Dedifferentiated amniotic fluid mesenchymal stem cell (primary cell): ENCODE results near the gene OSCP1.
"Not testable (repeated sequence)": the region's sequence is repeated elsewhere in the genome, so short reads cannot be mapped to it uniquely, and the experiment has no call there.

ENCODE experiments used
- DNase-seq: peaks from one replicate; pipeline ENCODE4 v3.0.0-alpha.2; 2016; ENCODE audit errors: extremely low spot score

OSCP1 gene, protein sequence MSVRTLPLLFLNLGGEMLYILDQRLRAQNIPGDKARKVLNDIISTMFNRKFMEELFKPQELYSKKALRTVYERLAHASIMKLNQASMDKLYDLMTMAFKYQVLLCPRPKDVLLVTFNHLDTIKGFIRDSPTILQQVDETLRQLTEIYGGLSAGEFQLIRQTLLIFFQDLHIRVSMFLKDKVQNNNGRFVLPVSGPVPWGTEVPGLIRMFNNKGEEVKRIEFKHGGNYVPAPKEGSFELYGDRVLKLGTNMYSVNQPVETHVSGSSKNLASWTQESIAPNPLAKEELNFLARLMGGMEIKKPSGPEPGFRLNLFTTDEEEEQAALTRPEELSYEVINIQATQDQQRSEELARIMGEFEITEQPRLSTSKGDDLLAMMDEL

DNA sequence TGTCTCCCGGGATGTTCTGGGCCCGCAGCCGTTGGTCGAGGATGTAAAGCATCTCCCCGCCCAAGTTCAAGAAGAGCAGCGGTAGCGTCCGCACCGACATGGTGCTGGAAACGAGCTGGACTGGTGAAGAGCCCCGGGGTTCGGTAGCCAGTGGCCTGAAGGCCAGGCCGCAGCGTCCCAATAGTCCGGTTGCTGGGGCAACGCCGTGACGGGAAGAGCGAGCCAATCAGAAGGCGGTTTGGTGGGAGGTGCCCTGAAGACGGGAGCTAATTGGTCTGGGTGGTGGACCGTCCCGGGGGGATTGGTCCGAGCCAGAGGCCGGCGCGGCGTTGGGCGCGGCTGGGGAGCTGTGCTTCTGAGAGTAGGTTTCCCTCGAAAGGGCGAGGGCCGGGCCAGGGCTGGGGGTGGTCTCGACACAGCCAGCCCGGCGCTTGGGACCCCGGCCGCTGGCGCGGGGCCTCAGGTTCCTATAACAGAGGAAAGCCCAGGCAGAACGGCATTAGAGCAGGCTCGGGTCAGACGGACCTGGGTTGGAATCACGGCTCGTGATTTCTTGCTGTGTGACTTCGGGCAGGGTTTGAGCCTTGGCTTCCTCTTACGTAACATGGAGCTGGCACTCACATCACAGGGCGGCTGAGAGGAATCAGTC lies at the start of gene OSCP1:
TSS of gene OSCP1 (minus strand) at position 182 of the 649 bp plus-strand sequence. CDS start at position 100, 82 bp downstream.
- peak; percentile 96 for DNase-seq

DNA sequence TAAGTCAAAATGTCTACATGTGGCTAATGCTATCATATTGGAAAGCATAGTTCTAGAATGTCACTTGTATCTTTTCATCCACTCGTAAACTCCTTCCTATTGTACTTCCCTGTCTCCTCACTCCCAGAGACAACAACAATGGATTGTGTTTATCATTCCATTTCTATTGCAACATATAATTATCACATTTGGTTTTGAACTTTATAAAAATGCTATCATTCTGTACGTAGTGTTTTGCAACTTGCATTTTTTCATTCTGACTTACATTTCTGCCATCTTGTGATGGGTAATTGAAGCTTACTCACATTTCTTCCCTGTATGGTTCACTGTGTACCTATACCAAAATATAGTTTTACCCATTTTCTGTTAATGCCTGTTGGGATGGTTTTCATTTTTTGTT lies 47.0 kb upstream of the OSCP1 start:
- no peak for DNase-seq

DNA sequence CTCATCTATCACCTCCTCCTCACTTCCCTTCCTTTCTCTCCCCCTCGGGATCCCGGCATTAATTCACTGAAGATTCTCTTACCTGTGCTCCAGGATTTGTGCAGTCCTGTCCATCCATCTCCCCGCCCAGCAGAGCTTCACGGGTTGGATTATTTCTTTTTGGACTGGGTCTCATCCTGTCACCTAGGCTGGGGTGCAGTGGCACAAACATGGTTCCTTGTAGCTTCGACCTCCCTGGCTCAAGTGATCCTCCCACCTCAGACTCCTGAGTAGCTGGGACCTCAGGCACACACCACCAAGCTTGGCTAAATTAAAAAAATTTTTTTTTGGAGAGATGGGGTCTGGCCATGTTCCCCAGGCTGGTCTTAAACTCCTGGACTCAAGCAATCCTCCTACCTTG lies 44.7 kb upstream of the OSCP1 start:
- no peak for DNase-seq

DNA sequence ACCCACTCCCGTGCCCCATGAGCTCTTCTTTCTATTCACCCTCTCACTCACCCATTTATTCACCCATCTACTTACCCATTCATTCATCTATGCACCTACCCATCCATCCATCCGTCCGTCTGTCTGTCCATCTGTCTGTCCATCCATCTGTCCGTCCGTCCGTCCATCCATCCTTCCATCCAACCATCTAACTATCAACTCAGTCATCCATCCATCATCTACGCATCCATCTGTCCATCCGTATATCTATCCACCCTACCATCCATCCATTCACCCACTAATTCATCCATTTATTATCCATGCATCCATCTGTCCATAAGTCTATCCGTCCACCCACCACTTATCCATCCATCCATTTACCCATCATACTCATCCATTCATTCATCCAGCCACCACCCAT lies 43.3 kb upstream of the OSCP1 start:
- DNase-seq: no peak

DNA sequence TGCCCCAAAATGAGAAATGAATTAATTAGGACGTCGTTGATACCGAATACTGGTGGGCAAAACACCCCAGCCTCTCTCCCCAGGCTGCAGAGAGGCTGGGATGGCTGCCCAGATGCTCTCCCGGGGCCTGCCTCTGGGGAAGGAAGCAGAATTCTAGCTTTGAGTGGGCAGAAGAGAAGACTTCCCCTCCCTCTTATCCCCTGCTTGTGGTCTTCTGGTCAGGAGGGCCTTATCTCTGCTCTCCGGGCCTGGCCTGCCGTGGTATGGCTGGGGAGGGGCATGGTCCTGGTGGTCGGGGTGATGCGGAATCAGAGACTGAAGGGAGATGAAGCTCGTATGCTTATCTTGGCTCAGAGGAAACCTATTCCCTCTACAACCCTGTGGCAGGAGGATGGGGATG lies 42.2 kb upstream of the OSCP1 start:
- DNase-seq: no peak

DNA sequence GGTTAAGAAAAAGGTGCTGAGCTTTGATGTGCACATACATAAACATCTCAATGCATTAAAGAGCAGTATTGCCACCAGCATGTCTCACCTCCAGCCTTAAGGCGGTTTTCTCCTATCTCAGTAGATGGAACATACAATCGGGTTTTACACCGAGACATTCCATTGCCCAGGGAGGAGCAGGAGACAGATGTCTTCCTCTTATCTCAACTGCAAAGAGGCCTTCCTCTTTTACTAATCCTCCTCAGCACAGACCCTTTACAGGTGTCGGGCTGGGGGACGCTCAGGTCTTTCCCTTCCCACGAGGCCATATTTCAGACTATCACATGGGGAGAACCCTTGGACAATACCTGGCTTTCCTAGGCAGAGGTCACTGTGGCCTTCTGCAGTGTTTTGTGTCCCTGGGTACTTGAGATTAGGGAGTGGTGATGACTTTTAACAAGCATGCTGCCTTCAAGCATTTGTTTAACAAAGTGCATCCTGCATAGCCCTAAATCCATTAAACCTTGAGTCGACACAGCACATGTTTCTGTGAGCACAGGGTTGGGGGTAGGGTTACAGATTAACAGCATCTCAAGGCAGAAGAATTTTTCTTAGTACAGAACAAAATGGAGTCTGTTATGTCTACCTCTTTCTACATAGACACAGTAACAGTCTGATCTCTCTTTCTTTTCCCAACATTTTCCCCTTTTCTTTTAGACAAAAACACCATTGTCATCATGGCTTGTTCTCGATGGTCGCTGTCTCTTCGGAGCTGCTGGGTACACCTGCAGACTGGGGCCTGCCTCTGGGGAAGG lies 39.2 kb upstream of the OSCP1 start:
- not testable (repeated sequence) for DNase-seq

DNA sequence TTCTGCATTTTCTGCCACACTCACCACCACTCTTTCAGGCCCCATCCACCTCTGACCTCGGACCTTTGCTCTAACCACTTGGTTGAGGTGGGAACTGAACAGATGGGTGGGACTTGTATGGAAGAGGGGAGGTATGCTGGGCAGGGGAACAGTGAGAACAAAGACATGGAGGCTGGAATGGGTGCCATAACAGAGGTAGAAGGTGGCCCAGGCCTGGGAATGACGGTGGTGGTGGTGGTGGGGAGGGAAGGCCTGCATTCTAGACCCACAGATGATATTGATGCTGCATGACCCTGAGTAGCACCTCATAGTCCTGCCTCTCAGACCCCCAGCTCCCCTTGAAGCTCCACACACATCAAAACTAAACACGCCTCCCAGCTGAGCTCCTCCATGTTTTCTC lies 37.7 kb upstream of the OSCP1 start:
- no peak for DNase-seq

DNA sequence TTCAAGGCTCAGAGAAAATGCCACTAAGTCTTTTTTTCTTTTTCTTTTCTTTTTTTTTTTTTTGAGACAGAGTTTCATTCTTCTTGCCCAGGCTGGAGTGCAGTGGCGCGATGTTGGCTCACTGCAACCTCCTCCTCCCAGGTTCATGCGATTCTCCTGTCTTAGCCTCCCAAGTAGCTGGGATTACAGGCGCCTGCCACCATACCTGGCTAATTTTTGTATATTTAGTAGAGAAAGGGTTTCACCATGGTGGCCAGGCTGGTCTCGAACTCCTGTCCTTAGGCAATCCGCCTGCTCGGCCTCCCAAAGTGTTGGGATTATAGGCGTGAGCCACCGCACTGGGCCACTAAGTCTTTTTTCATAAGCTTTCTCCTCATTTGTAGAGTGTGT lies 37.1 kb upstream of the OSCP1 start:
- not testable (repeated sequence) for DNase-seq

DNA sequence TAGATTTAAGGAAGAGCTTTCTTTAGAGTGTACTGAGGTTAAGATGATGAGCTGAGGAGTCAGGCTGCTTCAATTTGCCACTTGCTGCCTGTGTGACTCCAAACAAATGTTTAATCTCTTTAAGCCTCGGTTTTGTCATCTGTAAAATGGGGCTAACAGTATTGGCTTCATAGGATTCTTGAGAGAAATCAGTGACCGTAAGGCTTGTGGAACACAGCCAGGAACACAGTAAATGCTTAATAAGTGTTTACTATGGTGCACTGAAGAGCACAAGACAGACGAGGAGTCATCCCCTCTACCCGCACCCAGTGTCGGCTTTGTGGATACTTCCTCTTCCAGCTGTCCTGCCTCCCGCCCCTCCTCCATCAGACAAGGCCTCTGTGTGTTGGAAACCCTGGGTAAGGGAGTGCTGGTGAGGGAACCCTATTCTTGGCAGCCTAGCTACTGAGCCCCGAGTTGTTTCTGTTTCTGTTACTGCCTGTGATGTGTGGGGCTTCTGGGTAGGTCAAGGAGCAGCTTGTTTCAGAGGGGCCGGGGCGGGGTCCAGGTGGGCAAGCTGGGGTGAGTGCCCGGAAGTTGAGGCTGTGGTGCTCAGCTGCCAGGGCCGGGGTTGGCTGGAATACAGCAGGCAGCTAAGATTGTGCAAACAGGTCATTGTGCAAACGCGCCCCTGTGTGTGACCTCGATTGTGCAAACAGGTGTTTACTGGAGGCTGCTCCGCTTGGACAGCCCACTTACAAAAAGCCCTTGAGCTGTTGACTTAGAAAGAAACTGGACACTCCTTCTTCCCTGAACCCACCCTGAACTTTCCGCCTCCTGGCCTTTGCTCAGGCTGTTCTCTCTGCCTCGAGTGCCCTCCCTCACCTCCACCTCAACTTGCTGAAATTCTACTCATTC lies 36.4 kb upstream of the OSCP1 start:
- no peak for DNase-seq

DNA sequence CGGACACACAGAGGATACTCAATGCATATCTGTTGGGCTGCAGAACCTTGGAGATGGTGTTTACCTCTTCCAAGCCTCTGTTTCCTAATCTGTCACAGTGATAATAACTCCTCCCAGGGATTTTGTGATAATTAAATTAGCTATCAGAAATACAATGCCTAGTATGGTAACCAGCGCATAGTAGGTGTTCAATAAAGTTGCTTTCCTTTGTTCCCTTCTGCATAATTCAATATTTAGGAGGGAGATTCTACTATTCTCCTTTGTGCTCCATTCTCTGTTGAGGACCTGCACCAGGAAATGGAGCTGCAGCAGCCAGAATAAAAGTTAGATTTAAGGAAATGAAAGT lies 35.8 kb upstream of the OSCP1 start:
- no peak for DNase-seq

DNA sequence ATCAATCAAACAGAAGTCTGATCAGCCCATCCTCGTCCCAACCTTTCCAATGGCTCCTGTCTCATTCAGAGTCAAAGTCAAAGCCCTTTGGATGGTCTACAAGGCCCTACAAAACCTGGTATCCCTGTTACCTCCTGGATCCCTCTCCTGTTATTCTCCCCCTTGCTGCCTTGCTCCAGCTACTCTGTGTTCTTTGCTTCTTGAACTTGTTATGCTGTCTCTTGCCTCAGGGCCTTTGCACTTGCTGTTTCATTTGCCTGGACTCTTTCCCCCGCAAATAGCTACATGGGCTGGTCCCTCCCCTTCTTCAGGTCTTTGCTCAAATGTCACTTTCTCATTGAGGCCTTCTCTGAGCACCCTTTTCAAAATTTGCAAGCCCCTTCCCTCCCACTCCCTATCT lies 33.8 kb upstream of the OSCP1 start:
- DNase-seq: no peak

DNA sequence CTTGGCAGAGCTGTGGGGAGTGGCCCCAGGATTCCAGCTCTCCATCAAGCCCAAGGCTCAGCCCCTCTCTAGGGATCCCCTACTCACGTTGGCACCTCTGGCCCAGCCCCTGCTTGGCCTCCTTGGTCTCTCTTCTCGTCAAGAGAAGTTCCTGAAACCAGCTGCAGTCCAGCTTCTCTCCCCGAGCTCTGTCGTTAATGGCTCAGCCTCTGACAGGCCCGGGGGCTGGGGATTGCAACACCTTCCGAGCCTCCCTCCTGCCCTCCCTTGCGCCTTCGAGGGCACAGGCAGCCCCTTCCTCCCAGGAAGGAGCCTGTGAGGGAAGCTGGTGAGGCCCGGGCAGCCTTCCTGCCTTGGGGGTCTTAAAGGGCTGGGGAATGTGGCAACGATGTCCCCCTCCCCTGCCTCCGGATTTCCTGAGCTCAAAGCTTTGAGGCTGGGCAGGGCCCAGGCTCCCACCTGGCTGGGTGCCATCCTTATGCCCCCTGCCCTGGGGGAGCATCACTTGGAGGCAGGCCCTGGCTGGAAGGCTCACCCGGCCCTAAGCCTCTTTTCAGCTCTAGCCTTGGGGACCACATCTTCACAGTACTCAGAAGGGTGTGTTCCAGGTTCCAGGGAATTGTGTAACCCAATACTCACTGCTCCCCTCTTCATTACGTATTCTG lies 32.6 kb upstream of the OSCP1 start, which contains the start of gene CSF3R:
TSS of gene CSF3R (minus strand) at position 190 of the 665 bp plus-strand sequence. CDS start 3,417 bp downstream, outside the sequence.
- no peak for DNase-seq

DNA sequence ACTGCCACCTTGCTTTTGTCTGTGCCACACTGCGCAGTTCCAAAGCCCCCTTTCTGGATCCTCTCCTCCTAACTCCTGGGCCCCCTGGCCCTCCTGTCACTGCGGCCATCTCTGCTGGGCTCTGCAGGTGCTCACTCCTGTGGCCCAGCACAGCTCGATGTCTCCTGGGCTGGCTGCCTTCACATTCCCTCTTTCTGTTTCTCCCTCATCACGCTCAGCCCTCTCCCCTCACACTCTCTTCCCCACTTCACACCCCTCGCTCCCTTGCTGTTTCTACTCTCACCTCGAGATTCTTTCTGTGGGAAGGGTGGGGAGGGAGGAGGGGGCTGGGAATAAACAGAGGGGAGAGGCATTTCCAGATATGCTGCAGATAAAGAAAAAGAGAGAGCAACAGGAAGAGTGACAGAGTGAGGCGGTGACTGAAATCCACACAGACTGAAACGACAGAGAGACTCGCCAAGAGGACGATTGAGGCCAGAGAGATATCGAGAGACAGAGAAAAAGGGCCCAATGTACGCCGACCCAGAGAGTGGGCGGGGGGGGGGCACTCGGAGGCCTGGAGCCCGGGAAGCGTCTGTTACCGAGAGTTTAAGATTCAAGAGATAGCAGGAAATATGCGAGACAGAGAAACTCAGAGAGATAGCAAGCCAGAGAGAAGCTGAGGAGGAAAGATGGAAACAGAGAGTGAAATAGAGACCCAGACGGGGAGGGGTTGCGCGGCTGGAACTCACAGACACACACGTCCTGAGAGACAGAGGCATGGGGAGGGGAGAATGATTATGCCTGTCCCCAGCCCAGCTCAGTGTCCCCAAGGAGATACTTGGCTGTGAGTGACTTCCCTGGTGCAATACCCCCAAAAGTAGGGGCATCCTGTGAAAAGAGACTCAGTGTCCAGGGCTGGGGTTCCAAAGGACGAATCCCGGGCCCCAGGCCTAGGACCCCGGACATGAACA lies 31.8 kb upstream of the OSCP1 start:
- no peak for DNase-seq

DNA sequence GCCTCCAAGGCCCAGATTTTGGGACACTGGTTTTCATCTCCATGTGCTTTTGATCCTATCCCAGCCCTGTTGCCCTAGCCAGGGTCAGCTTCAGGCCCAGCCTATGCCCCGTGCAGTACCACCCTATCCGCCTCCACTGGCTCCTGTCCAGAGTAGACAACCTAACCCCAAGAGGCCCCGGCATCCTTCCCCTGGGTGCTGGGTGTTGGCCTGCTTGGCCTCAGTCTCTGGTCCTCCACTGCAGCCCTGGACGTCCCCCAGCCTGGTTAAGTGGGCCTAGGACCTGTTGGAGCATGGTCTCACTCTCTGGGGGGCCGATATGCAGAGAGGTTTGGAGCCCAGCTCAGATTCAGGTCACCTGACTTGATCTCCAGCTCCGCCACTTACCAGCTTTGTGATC lies 30.8 kb upstream of the OSCP1 start:
- DNase-seq: no peak

DNA sequence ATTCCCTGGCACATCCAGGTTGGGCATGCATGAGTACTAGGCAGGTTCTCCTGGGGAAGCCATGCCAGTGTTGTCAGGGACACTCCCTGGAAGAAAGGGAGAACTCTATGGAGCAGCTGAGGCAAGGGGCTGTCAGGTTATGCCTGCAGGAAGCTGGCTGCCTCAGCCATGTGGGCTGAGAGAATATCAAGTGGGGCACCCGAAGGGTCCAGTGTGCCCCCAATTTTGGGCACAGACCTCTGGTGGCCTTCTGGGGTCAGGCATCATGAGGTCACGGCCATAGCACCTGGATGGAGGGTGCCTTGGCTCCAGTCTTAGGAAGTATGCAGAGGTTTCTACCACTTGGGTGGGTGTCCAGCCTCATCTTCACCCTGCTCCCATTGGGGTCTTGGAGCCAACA lies 29.9 kb upstream of the OSCP1 start:
- DNase-seq: no peak

DNA sequence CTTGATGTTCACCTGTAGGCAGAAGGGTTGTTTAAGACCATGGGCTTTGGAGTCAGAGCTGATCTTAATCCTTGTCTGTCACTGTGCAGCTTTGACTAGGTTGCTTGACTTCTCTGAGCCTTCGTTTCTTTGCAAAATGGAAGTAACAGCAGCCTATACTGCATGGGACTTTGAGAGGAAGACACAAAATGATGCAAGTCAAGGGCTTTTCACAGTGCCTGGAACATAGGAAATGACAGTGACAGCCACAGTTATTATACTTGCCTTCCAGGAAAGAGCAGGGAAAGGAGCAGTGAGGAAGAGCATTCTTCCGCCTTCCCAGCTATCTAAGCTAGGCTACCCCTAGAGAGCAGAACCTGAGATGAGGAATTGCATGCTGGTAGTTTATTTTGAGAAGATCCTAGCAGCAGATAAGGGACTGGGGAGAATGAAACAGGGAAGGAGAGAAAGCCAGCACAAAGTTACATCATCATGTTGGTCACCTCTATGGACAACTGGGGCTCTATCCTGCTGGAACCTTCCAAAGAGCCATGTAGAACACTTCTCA lies 29.3 kb upstream of the OSCP1 start:
- no peak for DNase-seq

DNA sequence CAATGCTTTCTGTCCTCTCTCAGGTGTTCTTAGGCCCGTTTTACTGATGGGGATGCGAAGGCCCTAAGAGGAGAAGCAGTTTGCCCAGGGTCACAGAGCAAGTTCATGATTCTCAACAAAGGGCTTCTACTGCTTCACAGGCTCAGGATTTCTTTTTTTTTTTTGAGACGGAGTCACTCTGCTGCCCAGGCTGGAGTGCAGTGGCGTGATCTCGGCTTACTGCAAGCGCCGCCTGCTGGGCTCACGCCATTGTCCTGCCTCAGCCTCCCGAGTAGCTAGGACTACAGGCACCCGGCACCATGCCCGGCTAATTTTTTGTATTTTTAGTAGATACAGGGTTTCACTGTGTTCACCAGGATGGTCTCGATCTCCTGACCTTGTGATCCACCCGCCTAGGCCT lies 27.4 kb upstream of the OSCP1 start:
- DNase-seq: not testable (repeated sequence)

DNA sequence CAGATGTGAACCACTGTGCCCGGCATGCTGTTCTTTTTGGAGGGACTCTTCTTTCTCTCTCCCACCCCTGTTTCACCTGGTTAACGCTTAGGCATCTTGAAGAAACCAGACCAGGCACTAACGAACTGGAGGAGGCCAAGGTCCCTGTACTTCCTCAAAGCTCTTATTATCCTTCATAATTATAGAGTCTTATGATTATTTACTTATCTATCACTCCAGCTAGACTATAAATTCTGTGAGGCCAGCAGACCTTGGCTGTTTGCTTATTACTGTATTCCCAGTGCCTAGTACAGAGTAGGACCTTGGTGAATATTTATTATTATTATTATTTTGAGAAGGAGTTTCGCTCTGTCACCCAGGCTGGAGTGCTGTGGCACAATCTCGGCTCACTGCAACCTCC lies 26.7 kb upstream of the OSCP1 start:
- DNase-seq: no peak

DNA sequence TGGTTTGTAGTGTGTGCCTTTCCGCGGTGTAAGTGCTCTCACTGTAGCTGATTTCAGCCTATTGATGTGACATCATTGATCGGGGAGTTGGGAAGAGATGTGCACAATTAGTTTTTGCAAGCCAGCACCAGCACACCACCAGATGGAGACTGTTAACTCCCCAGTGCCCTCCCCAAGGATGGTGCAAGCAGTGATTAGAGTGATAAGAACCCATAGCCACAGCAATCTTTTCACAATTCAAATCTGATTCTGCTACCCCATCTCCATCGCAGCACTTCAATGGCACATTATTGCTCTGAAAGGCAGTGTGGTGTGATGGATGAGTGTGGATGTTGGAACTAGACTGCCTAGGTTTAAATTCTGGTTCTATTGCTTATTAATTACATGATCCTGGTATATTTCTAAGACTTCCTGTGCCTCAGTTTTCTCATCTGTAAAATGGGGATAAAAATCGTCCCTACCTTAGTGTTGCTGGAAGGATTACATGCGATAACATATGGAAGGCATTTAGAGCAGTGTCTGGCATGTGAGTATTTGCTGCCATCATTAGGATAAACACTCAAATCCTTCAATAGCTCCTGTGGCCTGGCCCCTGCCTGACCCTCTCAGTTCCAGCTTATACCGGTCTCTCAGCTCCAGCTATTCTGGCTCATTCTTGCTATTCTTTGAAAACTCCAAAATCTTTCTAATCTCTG lies 25.8 kb upstream of the OSCP1 start:
- no peak for DNase-seq
